ENCODE data around the gene TOM1L2.

TOM1L2 gene

DNA sequence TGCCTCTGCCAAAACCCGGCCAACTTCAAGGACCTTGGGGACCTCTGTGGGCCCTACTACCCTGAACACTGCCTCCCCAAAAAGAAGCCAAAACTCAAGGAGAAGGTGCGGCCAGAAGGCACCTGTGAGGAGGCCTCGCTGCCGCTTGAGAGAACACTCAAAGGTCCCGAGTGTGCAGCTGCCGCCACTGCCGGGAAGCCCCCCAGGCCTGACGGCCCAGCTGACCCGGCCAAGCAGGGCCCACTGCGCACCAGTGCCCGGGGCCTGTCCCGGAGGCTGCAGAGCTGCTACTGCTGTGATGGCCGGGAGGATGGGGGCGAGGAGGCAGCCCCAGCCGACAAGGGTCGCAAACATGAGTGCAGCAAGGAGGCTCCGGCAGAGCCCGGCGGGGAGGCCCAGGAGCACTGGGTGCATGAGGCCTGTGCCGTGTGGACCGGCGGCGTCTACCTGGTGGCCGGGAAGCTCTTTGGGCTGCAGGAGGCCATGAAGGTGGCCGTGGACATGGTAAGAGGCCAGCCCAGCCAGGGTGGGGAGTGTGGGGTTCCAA, 174.1 kb downstream of the TOM1L2 start:
- no peak for DNase-seq

DNA sequence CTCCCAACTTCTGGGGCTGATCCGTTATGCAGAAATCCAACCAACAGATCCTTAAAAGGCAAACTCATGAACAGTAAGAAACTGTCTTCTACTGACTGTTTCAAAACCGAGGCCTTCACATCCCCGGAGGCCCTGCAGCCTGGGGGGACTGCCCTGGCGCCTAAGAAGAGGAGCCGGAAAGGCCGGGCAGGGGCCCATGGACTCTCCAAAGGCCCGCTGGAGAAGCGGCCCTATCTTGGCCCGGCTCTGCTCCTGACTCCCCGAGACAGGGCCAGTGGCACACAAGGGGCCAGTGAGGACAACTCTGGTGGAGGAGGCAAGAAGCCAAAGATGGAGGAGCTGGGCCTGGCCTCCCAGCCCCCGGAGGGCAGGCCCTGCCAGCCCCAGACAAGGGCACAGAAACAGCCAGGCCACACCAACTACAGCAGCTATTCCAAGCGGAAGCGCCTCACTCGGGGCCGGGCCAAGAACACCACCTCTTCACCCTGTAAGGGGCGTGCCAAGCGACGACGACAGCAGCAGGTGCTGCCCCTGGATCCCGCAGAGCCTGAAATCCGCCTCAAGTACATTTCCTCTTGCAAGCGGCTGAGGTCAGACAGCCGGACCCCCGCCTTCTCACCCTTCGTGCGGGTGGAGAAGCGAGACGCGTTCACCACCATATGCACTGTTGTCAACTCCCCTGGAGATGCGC, 174.9 kb downstream of the TOM1L2 start:
- DNase-seq, result no peak

DNA sequence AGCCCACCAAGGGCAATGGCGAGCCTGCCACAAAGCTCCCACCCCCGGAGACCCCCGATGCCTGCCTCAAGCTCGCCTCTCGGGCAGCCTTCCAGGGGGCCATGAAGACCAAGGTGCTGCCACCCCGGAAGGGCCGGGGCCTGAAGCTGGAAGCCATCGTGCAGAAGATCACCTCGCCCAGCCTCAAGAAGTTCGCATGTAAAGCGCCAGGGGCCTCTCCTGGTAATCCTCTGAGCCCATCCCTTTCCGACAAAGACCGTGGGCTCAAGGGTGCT, 175.5 kb downstream of the TOM1L2 start:
- DNase-seq, result no peak

DNA sequence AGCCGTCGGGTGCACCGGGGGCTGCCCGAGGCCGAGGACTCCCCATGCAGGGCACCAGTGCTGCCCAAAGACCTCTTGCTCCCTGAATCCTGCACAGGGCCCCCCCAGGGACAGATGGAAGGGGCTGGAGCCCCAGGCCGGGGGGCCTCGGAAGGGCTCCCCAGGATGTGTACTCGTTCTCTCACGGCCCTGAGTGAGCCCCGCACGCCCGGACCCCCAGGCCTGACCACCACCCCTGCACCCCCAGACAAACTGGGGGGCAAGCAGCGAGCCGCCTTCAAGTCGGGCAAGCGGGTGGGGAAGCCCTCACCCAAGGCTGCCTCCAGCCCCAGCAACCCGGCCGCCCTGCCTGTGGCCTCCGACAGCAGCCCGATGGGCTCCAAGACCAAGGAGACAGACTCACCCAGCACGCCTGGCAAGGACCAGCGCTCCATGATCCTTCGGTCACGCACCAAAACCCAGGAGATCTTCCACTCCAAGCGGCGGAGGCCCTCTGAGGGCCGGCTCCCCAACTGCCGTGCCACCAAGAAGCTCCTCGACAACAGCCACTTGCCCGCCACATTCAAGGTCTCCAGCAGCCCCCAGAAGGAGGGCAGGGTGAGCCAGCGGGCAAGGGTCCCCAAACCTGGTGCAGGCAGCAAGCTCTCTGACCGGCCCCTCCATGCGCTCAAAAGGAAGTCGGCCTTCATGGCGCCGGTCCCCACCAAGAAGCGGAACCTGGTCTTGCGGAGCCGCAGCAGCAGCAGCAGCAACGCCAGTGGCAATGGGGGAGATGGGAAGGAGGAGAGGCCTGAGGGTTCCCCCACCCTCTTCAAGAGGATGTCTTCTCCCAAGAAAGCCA, 176.0 kb downstream of the TOM1L2 start:
- DNase-seq, result no peak

DNA sequence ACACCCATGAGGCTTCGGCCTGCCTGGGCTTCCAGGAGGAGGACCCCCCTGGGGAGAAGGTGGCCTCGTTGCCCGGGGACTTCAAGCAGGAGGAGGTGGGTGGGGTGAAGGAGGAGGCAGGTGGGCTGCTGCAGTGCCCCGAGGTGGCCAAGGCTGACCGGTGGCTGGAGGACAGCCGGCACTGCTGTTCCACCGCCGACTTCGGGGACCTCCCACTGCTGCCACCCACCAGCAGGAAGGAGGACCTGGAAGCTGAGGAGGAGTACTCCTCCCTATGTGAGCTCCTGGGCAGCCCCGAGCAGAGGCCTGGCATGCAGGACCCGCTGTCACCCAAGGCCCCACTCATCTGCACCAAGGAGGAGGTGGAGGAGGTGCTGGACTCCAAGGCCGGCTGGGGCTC, 176.9 kb downstream of the TOM1L2 start:
- no peak for DNase-seq

DNA sequence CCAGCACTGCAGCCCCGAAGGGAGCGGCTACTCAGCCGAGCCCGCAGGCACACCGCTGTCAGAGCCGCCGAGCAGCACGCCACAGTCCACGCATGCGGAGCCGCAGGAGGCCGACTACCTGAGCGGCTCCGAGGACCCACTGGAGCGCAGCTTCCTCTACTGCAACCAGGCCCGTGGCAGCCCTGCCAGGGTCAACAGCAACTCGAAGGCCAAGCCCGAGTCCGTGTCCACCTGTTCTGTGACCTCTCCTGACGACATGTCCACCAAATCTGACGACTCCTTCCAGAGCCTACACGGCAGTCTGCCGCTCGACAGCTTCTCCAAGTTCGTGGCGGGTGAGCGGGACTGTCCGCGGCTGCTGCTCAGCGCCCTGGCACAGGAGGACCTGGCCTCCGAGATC, 177.8 kb downstream of the TOM1L2 start:
- DNase-seq, result no peak

Measured in inflammatory macrophage treated with lipopolysaccharide for 4 hours (primary cell).